ENCODE data around the gene KANK3. TPM values are rescaled to one million over a fixed set of nuclear protein-coding genes. Genes with fewer than 3 reads are reported as not detected.

KANK3 gene
- total and polyA plus RNA-seq, 9 of the 15 experiments (the other 6 are each of a cell fraction or from before 2014, with no cell fraction given), result 0.03 to 0.40 (median 0.08) TPM; not detected in 6

DNA sequence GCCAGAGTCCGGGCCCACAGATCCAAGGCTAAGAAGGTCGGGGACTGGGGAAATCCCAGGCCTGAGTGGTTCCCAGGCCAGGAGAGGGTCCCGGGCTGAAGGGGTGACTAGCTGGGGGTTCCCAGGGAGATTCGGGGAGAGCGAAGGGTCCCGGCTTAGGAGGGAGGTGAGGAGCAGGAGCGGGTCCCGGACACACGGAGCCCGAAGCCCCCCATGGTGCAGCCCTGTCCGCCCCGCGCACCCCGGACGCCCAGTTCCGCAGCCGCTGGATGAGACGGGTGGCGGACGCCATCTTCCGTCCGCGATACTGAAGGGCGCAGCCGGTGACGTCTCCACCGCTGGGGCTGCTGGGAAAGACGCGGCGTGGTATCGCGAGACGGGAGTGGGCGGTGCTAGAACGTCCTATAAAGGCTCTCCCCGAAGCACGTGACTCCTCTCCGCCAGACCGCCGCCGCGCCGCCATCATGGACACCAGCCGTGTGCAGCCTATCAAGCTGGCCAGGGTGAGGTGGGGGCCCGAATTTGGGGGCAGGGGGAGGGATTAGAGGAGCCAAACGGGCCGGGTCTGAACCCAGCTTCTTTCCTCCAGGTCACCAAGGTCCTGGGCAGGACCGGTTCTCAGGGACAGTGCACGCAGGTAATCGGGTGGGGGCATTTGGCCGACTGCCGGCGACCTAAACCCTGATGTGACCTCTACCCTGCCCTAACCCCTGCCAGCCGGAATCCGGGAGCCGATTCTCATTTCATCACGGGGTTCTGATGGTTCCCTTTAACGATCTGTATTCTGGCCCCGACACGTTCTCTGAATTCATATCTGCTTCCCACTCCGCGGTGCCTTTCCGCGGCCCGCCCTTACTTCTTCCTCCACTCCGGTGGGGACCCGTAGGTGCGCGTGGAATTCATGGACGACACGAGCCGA lies 21.7 kb downstream of the KANK3 start, which contains the start of the genes NDUFA7 and RPS28 (continued):
- TF ChIP-seq, protein P1, sequence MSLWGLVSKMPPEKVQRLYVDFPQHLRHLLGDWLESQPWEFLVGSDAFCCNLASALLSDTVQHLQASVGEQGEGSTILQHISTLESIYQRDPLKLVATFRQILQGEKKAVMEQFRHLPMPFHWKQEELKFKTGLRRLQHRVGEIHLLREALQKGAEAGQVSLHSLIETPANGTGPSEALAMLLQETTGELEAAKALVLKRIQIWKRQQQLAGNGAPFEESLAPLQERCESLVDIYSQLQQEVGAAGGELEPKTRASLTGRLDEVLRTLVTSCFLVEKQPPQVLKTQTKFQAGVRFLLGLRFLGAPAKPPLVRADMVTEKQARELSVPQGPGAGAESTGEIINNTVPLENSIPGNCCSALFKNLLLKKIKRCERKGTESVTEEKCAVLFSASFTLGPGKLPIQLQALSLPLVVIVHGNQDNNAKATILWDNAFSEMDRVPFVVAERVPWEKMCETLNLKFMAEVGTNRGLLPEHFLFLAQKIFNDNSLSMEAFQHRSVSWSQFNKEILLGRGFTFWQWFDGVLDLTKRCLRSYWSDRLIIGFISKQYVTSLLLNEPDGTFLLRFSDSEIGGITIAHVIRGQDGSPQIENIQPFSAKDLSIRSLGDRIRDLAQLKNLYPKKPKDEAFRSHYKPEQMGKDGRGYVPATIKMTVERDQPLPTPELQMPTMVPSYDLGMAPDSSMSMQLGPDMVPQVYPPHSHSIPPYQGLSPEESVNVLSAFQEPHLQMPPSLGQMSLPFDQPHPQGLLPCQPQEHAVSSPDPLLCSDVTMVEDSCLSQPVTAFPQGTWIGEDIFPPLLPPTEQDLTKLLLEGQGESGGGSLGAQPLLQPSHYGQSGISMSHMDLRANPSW (CRISPR knock-in tag; IDR thresholded peaks at IDR 0.05), result peak; percentile 88; the same call in 1 of the 2 replicates
- TF ChIP-seq GABPB1 (CRISPR knock-in tag; IDR thresholded peaks at IDR 0.05), result peak; percentile 70; the same call in 1 of the 2 replicates
- TF ChIP-seq TEAD2 (tag; IDR thresholded peaks at IDR 0.05), result no peak
- TF ChIP-seq ZFX (CRISPR knock-in tag; IDR thresholded peaks at IDR 0.05), result peak; percentile 92
- TF ChIP-seq MAZ (CRISPR knock-in tag; conservative IDR thresholded peaks at IDR 0.05 in 1 of 2, IDR thresholded peaks at IDR 0.05 in 1 of 2), result peak; percentile 34 to 73; a peak in 2 of 4 replicates
- no peak for TF ChIP-seq ZNF282 (CRISPR knock-in tag; IDR thresholded peaks at IDR 0.05)
- no peak; the same call in 1 of the 2 replicates for TF ChIP-seq ZNF263 (CRISPR knock-in tag; IDR thresholded peaks at IDR 0.05; ENCODE audit: borderline replicate concordance)
- no peak; the same call in 1 of the 2 replicates for TF ChIP-seq KAT8 (IDR thresholded peaks at IDR 0.05; ENCODE audit: low read depth)
- TF ChIP-seq, protein P2, sequence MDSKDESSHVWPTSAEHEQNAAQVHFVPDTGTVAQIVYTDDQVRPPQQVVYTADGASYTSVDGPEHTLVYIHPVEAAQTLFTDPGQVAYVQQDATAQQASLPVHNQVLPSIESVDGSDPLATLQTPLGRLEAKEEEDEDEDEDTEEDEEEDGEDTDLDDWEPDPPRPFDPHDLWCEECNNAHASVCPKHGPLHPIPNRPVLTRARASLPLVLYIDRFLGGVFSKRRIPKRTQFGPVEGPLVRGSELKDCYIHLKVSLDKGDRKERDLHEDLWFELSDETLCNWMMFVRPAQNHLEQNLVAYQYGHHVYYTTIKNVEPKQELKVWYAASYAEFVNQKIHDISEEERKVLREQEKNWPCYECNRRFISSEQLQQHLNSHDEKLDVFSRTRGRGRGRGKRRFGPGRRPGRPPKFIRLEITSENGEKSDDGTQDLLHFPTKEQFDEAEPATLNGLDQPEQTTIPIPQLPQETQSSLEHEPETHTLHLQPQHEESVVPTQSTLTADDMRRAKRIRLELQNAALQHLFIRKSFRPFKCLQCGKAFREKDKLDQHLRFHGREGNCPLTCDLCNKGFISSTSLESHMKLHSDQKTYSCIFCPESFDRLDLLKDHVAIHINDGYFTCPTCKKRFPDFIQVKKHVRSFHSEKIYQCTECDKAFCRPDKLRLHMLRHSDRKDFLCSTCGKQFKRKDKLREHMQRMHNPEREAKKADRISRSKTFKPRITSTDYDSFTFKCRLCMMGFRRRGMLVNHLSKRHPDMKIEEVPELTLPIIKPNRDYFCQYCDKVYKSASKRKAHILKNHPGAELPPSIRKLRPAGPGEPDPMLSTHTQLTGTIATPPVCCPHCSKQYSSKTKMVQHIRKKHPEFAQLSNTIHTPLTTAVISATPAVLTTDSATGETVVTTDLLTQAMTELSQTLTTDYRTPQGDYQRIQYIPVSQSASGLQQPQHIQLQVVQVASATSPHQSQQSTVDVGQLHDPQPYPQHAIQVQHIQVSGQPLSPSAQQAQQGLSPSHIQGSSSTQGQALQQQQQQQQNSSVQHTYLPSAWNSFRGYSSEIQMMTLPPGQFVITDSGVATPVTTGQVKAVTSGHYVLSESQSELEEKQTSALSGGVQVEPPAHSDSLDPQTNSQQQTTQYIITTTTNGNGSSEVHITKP (IDR thresholded peaks at IDR 0.05; ENCODE audit: partially characterized antibody), result no peak
- TF ChIP-seq SRSF7 (optimal IDR thresholded peaks at IDR 0.05; ENCODE audit: low read depth, low read length), result no peak
- no peak for TF ChIP-seq HMG20B (CRISPR knock-in tag; IDR thresholded peaks at IDR 0.05)
- no peak for TF ChIP-seq RUNX1 (IDR thresholded peaks at IDR 0.05; ENCODE audit: low read depth)
- TF ChIP-seq PRMT5 (CRISPR knock-in tag; IDR thresholded peaks at IDR 0.05), result 0 out of 2 replicates have a peak, but pooled peaks have one; percentile 28
- no peak for TF ChIP-seq SRSF9 (IDR thresholded peaks at IDR 0.05; ENCODE audit: borderline replicate concordance, low read depth, low read length)
- TF ChIP-seq, protein P3, sequence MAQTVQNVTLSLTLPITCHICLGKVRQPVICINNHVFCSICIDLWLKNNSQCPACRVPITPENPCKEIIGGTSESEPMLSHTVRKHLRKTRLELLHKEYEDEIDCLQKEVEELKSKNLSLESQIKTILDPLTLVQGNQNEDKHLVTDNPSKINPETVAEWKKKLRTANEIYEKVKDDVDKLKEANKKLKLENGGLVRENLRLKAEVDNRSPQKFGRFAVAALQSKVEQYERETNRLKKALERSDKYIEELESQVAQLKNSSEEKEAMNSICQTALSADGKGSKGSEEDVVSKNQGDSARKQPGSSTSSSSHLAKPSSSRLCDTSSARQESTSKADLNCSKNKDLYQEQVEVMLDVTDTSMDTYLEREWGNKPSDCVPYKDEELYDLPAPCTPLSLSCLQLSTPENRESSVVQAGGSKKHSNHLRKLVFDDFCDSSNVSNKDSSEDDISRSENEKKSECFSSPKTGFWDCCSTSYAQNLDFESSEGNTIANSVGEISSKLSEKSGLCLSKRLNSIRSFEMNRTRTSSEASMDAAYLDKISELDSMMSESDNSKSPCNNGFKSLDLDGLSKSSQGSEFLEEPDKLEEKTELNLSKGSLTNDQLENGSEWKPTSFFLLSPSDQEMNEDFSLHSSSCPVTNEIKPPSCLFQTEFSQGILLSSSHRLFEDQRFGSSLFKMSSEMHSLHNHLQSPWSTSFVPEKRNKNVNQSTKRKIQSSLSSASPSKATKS (CRISPR knock-in tag; IDR thresholded peaks at IDR 0.05), result no peak
- TF ChIP-seq POLR3G (IDR thresholded peaks at IDR 0.05; ENCODE audit: extremely low read depth, insufficient read length, insufficient replicate concordance), result no peak
- TF ChIP-seq CBX1 (IDR thresholded peaks at IDR 0.05; ENCODE audit: low read depth), result peak; percentile 81; the same call in 1 of the 2 replicates
- TF ChIP-seq NFRKB (IDR thresholded peaks at IDR 0.05; ENCODE audit: low read depth), result peak; percentile 79
- TF ChIP-seq CBFA2T2 (conservative IDR thresholded peaks at IDR 0.05), result peak; percentile 67

Measured in K562 (cell line).